Measurements from ENCODE around the gene SSBP2. TPM values are rescaled to one million over a fixed set of nuclear protein-coding genes. Genes with fewer than 3 reads are reported as not detected.

SSBP2 gene
- total RNA-seq, 1 donor from 2014 or later: 24.3 TPM

DNA sequence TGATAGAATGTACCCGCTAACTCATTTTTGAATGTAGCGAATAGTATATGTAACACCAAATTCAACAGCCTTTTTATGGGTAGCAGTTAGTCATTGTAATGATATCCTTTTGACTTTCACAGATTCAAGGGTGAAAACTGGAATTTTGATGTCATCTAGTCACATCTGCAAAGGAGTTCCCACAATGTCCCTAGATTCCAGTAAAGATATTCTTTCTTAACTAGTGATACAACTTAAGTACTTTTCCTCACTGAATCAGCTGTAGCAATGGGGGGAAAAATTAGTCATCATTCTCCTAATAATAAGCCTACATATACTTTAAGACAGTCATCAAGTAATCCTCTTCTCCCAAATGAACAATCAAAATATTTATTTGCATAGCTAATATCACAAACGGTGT lies 11.5 kb upstream of the SSBP2 start:
- DNase-seq (ENCODE audit: low spot score): no peak
- intact Hi-C loops (cut with micrococcal nuclease): no loop called here
- Mint-ChIP-seq H3K4me1 (ENCODE audit: low read depth) (peaks cover 27% of the 10 kb centered on the region), H3K9me3 (no peaks in the 10 kb centered on the region), H3K36me3 (ENCODE audit: low read depth) (no peaks in the 10 kb centered on the region), H3K4me3 (ENCODE audit: low read depth) (no peak overlapping the region), H3K27ac (no peak overlapping the region), H3K27me3 (ENCODE audit: low read depth) (peaks cover 8% of the 10 kb centered on the region)

GRCh38 chr5:81761970-81762369 lies 11.1 kb upstream of the SSBP2 start:
- H3K9me3 Mint-ChIP-seq: no peaks in the 10 kb centered on the region
- intact Hi-C loops (cut with micrococcal nuclease): no loop called here
- H3K36me3 Mint-ChIP-seq (ENCODE audit: low read depth): no peaks in the 10 kb centered on the region

DNA sequence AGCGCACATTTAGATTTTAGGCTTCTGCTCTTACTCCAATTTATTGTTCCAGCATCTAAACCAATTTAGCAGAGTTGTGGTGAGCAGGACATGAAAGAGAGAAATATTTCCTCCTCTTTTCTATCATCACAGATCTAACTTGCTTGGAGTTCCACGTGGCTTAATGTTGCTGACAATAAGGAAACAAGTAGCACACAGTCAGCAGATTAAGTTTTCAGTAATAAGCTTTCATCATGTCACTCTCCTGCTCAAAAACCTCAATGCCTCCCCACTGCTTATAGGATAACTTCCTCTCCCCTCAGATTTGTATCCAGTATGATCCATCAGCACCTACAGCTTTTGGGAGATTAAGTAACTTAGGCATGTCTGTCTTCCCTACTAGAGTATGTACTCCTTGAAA lies 10.4 kb upstream of the SSBP2 start:
- no peak overlapping the region for H3K4me3 Mint-ChIP-seq (ENCODE audit: low read depth)
- intact Hi-C loops (cut with micrococcal nuclease): no loop called here
- H3K27me3 Mint-ChIP-seq (ENCODE audit: low read depth): peaks cover 8% of the 10 kb centered on the region
- DNase-seq (ENCODE audit: low spot score): no peak
- peaks cover 27% of the 10 kb centered on the region for H3K4me1 Mint-ChIP-seq (ENCODE audit: low read depth)
- H3K27ac Mint-ChIP-seq: no peak overlapping the region
- no peaks in the 10 kb centered on the region for H3K36me3 Mint-ChIP-seq (ENCODE audit: low read depth)
- H3K9me3 Mint-ChIP-seq: no peaks in the 10 kb centered on the region

More at GRCh38 chr5:81761970-81762369, 11.1 kb upstream of the SSBP2 start:
- H3K27ac Mint-ChIP-seq: no peak overlapping the region
- H3K4me1 Mint-ChIP-seq (ENCODE audit: low read depth): peaks cover 27% of the 10 kb centered on the region
- no peak overlapping the region for H3K4me3 Mint-ChIP-seq (ENCODE audit: low read depth)
- no peak for DNase-seq (ENCODE audit: low spot score)
- H3K27me3 Mint-ChIP-seq (ENCODE audit: low read depth): peaks cover 8% of the 10 kb centered on the region

- Mint-ChIP-seq H3K27me3 (ENCODE audit: low read depth) (peaks cover 10% of the 10 kb centered on the region), H3K36me3 (ENCODE audit: low read depth) (no peaks in the 10 kb centered on the region), H3K27ac (no peak overlapping the region), H3K4me1 (ENCODE audit: low read depth) (peaks cover 27% of the 10 kb centered on the region), H3K4me3 (ENCODE audit: low read depth) (no peak overlapping the region), H3K9me3 (no peaks in the 10 kb centered on the region)
- intact Hi-C loops (cut with micrococcal nuclease): no loop called here
- DNase-seq (ENCODE audit: low spot score): no peak
These were observed 9.6 kb upstream of the SSBP2 start for GRCh38 chr5:81760521-81760920.

GRCh38 chr5:81759632-81760005 lies 8.7 kb upstream of the SSBP2 start:
- no peaks in the 10 kb centered on the region for H3K36me3 Mint-ChIP-seq (ENCODE audit: low read depth)
- no peak overlapping the region for H3K4me3 Mint-ChIP-seq (ENCODE audit: low read depth)
- intact Hi-C loops (cut with micrococcal nuclease): no loop called here
- no peak overlapping the region for H3K27ac Mint-ChIP-seq
- H3K4me1 Mint-ChIP-seq (ENCODE audit: low read depth): peaks cover 29% of the 10 kb centered on the region
- H3K9me3 Mint-ChIP-seq: no peaks in the 10 kb centered on the region
- no peak for DNase-seq (ENCODE audit: low spot score)
- peaks cover 12% of the 10 kb centered on the region for H3K27me3 Mint-ChIP-seq (ENCODE audit: low read depth)

- Mint-ChIP-seq H3K4me1 (ENCODE audit: low read depth) (peaks cover 29% of the 10 kb centered on the region), H3K36me3 (ENCODE audit: low read depth) (no peaks in the 10 kb centered on the region), H3K4me3 (ENCODE audit: low read depth) (no peak overlapping the region), H3K27me3 (ENCODE audit: low read depth) (peaks cover 18% of the 10 kb centered on the region), H3K27ac (no peak overlapping the region), H3K9me3 (no peaks in the 10 kb centered on the region)
- intact Hi-C loops (cut with micrococcal nuclease): no loop called here
- DNase-seq (ENCODE audit: low spot score): no peak
These were observed 6.5 kb upstream of the SSBP2 start for GRCh38 chr5:81757404-81757803.

DNA sequence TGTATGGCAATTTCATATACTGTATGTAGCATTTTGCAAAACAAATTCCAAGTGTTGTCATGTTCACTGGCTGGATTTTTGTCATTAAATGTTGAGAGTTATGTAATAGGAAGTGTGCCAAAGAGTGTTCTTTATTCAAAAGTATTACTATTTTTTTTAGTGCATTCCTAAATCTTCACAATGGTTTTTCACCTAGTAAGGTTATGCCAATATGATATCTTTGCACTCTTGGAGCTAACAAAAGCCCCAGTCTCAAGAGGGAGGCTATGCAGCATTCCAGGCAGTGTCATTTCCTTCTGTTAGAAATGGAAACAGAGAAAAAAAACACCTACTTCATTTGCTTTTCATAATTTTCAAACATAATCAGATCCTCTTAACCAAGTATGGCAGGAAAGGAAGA lies 5.1 kb upstream of the SSBP2 start:
- intact Hi-C loops (cut with micrococcal nuclease): no loop called here
- H3K27ac Mint-ChIP-seq: no peak overlapping the region
- no peaks in the 10 kb centered on the region for H3K36me3 Mint-ChIP-seq (ENCODE audit: low read depth)
- H3K4me1 Mint-ChIP-seq (ENCODE audit: low read depth): peaks cover 25% of the 10 kb centered on the region
- H3K27me3 Mint-ChIP-seq (ENCODE audit: low read depth): peaks cover 20% of the 10 kb centered on the region
- H3K4me3 Mint-ChIP-seq (ENCODE audit: low read depth): no peak overlapping the region
- no peaks in the 10 kb centered on the region for H3K9me3 Mint-ChIP-seq
- no peak for DNase-seq (ENCODE audit: low spot score)

DNA sequence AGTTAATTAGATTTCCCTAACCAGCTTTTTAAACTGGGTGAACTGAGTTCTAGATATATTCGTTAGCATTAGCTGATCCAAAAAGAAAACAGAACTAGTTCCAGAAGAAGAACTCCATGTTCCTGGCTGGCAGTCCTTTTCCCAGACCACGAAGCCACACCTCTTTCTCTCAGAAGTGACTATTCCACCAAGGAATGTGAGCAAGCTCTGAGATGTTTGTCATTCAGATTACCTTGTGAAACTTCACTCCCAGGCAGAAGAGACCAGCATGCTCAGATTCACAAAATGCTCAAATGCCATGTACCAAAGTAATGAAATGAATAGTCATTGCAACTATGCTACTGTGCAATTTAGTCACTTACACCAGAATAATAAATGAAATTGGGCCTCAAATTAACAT lies 4.4 kb upstream of the SSBP2 start:
- Mint-ChIP-seq H3K4me1 (ENCODE audit: low read depth) (peaks cover 20% of the 10 kb centered on the region), H3K27me3 (ENCODE audit: low read depth) (peaks cover 18% of the 10 kb centered on the region), H3K27ac (no peak overlapping the region), H3K4me3 (ENCODE audit: low read depth) (no peak overlapping the region), H3K9me3 (no peaks in the 10 kb centered on the region), H3K36me3 (ENCODE audit: low read depth) (no peaks in the 10 kb centered on the region)
- no peak for DNase-seq (ENCODE audit: low spot score)
- intact Hi-C loops (cut with micrococcal nuclease): no loop called here

GRCh38 chr5:81754621-81755020 lies 3.7 kb upstream of the SSBP2 start:
- H3K4me1 Mint-ChIP-seq (ENCODE audit: low read depth): peaks cover 17% of the 10 kb centered on the region
- H3K27ac Mint-ChIP-seq: no peak overlapping the region
- H3K36me3 Mint-ChIP-seq (ENCODE audit: low read depth): no peaks in the 10 kb centered on the region
- DNase-seq (ENCODE audit: low spot score): no peak
- intact Hi-C loops (cut with micrococcal nuclease): loop anchor here (5.0 kb wide), 2 partner anchors 413 to 452 kb away; partner anchors contain the start of gene ZCCHC9
- H3K27me3 Mint-ChIP-seq (ENCODE audit: low read depth): peaks cover 14% of the 10 kb centered on the region
- H3K9me3 Mint-ChIP-seq: no peaks in the 10 kb centered on the region
- H3K4me3 Mint-ChIP-seq (ENCODE audit: low read depth): no peak overlapping the region

DNA sequence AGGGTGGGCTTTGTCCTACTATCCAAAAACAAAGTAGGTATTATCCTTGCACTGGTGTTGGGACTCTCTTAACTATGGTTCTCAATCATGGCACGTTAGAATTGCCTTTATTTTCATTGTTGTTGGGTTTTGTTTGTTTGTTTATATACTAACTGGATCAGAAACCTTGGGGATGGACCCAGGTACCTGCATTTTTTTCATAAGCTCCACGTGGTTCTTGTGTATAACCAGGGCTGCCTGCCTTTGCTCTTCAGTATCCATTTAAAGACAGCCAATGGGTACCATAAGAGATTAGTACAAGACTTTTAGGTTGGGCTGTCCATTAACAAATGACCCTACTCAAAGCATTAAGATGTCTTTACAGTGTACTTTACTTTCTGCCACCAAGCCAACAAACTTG lies 2.5 kb upstream of the SSBP2 start:
- Mint-ChIP-seq H3K36me3 (ENCODE audit: low read depth) (no peaks in the 10 kb centered on the region), H3K4me1 (ENCODE audit: low read depth) (peaks cover 18% of the 10 kb centered on the region), H3K4me3 (ENCODE audit: low read depth) (no peak overlapping the region), H3K27me3 (ENCODE audit: low read depth) (peaks cover 14% of the 10 kb centered on the region), H3K9me3 (no peaks in the 10 kb centered on the region), H3K27ac (no peak overlapping the region)
- intact Hi-C loops (cut with micrococcal nuclease): loop anchor here (5.0 kb wide), 2 partner anchors 414 to 451 kb away; partner anchors contain the start of gene ZCCHC9
- DNase-seq (ENCODE audit: low spot score): no peak

DNA sequence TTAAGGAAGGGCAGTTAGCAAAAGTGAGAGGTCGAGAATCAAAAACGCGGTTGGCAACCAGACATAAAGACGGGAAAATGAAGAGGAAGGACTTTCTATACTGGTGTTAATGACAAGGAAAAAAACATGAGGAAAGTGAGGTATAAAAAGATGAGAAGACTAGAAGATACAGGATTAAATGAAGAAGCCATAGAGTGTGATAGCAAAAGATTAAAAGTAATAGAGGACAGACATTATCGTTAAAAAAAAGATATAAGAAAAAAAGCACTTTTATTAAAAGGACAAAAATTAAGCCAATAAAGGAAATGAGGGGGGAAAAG lies 1.7 kb upstream of the SSBP2 start:
- peaks cover 23% of the 10 kb centered on the region for H3K4me1 Mint-ChIP-seq (ENCODE audit: low read depth)
- H3K4me3 Mint-ChIP-seq (ENCODE audit: low read depth): no peak overlapping the region
- no peaks in the 10 kb centered on the region for H3K9me3 Mint-ChIP-seq
- no peak for DNase-seq (ENCODE audit: low spot score)
- no peak overlapping the region for H3K27ac Mint-ChIP-seq
- H3K27me3 Mint-ChIP-seq (ENCODE audit: low read depth): peaks cover 15% of the 10 kb centered on the region
- H3K36me3 Mint-ChIP-seq (ENCODE audit: low read depth): no peaks in the 10 kb centered on the region
- intact Hi-C loops (cut with micrococcal nuclease): loop anchor here (5.0 kb wide), 2 partner anchors 415 to 450 kb away; partner anchors contain the start of gene ZCCHC9

GRCh38 chr5:81751836-81752643 lies 1.1 kb upstream of the SSBP2 start:
- intact Hi-C loops (cut with micrococcal nuclease): loop anchor here (1.0 to 5.0 kb wide), 5 partner anchors 99 to 450 kb away; partner anchors contain the start of gene ZCCHC9
- H3K27ac Mint-ChIP-seq: peak overlapping the region; percentile 16
- DNase-seq (ENCODE audit: low spot score): no peak
- no peaks in the 10 kb centered on the region for H3K9me3 Mint-ChIP-seq
- peaks cover 26% of the 10 kb centered on the region for H3K4me1 Mint-ChIP-seq (ENCODE audit: low read depth)
- peaks cover 15% of the 10 kb centered on the region for H3K27me3 Mint-ChIP-seq (ENCODE audit: low read depth)
- no peaks in the 10 kb centered on the region for H3K36me3 Mint-ChIP-seq (ENCODE audit: low read depth)
- H3K4me3 Mint-ChIP-seq (ENCODE audit: low read depth): peak overlapping the region; percentile 71

DNA sequence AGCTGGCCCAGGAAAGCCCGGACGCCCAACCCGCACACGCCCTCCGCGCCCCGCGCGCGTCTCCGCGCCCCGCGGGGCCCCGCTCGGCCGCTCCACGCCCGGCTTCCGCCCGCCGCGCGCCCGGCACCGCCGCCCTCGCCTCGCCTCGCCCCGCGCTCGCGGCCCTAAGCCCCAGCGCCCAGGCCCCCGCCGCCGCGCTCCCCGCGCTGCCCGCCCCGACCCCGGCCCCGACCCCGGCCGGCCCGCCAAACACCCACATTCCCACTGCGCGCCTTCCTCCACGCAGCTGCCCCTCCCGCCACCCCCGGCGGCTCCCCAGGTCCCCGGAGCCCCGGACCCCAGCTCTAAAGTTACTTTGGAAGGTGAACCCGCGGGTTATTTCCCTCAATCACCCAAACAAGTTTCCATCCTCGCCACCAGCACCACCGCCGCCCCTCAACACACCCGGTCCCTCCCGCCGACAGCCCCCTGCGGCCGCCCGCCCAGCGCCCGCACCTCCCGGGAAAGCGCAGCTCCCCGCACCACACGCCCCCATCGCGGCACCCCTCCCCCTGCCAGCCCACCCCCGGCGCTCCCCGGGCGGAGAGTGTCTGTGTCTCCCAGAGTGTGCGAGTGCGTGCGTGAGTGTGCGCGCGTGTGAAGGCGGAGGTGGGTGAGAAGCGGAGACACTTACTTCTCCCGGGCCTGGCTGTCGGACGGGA lies 439 bp downstream of the SSBP2 start:
- H3K36me3 Mint-ChIP-seq (ENCODE audit: low read depth): no peaks in the 10 kb centered on the region
- intact Hi-C loops (cut with micrococcal nuclease): loop anchor here (1.0 to 5.0 kb wide), 5 partner anchors 101 to 448 kb away; partner anchors contain the start of gene ZCCHC9
- peak; percentile 13 for DNase-seq (ENCODE audit: low spot score)
- no peaks in the 10 kb centered on the region for H3K9me3 Mint-ChIP-seq
- peak overlapping the region; percentile 91 for H3K4me3 Mint-ChIP-seq (ENCODE audit: low read depth)
- H3K4me1 Mint-ChIP-seq (ENCODE audit: low read depth): peaks cover 36% of the 10 kb centered on the region
- peak overlapping the region; percentile 93 for H3K27ac Mint-ChIP-seq
- peaks cover 14% of the 10 kb centered on the region for H3K27me3 Mint-ChIP-seq (ENCODE audit: low read depth)

All from activated T-helper 2 cell treated with anti-CD3 and anti-CD28 coated beads, Interferon-gamma antibody, Interleukin-2, Interleukin-4, amounts not matched to agents 10 μg/mL and 5 μg/mL and 100 μg/mL, durations not matched to agents 14 hours and 24 hours and 36 hours (primary cell).